NCI-H1092 (cell line): ENCODE results near the gene KLHL40.

Experiments used
- DNase-seq: peaks from one replicate; lab custom pipeline; 2025; lab: John Stamatoyannopoulos, UW

KLHL40 gene

GRCh38 chr3:42725454-42725853, 40.1 kb downstream of the KLHL40 start:
- DNase-seq, result no peak

- DNase-seq, result no peak
Observed at GRCh38 chr3:42728056-42728455, 42.7 kb downstream of the KLHL40 start.

- DNase-seq, result no peak
Observed at GRCh38 chr3:42728668-42729364, 43.5 kb downstream of the KLHL40 start.

- no peak for DNase-seq
Observed at GRCh38 chr3:42729404-42730145, 44.2 kb downstream of the KLHL40 start.

DNA sequence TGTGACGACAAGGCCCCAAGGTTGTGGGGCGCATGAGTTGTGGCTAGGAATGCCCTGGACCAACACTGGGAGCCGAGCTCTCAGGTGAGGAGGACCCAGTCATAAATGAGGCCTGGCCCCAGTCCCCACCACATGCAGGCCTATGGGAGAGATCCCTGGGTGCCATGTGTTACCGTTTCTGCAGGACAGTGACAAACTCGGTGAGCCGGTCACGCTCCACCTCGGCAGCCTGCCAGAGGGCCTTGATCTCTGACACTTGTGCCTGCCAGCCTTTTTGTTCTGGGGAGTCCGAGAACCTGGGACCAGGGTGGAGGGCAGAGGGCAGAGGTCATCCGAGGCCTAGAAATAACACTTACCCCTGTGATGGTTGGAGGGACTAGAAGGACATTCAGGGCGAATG, 45.0 kb downstream of the KLHL40 start:
- no peak for DNase-seq

DNA sequence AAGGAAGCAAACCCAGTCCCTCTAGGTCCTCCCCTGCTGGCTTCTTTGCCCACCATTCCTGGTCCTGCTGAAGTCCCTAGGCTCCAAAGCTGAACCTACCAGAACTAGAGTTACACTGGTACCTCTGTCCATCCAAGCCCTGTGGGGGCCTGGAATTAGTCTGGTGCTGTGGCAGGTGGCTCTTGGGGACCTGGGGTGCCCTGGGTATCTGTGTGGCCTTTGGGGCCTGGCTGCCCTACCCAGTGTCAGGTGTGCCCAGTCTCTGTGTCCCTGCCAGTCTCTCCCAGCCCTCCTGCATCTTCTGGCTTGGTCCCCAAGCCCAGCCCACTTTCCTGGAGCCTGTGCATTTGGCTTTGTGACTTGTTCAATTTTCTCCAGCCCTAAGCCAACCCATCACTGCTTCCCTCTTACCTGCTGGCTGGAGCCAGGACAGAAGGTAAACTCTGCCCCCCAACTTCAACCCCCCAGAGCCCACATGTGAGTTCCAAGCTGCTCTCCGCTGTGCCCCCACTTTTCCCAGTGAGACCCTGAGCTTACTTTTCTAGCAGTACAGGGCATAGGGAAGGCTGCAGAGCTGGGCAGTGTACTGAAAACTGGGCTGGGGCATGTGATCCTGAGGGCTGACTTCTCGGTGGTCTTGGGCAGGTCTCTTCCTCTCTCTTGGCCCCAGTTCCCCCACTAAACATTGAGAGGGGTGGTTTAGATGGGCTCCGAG, 45.5 kb downstream of the KLHL40 start:
- no peak for DNase-seq

DNA sequence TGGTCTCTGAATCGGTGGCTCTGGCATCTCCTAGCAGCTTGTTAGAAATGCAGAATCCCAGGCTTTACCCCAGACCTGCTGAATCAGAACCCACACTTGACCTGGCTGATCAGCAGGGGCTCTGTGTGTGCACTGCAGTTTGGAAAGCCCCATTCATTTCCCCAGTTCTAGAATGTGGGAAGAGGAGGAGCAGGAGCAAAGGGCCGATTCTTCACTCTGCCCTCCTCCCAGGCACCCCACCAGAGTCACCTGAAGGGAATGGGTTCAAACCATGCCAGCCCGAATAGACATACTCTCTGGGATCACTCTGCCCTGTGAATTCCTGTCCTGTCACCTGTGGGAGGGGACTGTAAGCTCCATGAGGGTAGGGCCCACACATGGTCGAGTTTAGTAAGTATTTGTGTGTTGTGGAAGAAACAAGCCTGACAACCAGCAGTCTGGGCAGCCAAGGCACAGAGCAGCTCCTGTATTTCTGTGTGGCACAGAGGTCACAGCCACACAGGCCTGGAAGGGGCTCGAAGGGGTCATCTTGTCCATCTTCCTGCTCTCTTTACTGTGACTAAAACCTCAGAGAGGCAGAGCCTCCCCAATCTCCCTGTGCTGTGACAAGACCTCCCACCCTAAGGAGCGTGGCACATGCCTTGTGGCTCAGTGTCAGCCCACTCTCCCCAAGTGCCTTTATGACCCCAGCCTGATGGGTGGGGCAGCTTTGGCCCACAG, 46.3 kb downstream of the KLHL40 start:
- no peak for DNase-seq

DNA sequence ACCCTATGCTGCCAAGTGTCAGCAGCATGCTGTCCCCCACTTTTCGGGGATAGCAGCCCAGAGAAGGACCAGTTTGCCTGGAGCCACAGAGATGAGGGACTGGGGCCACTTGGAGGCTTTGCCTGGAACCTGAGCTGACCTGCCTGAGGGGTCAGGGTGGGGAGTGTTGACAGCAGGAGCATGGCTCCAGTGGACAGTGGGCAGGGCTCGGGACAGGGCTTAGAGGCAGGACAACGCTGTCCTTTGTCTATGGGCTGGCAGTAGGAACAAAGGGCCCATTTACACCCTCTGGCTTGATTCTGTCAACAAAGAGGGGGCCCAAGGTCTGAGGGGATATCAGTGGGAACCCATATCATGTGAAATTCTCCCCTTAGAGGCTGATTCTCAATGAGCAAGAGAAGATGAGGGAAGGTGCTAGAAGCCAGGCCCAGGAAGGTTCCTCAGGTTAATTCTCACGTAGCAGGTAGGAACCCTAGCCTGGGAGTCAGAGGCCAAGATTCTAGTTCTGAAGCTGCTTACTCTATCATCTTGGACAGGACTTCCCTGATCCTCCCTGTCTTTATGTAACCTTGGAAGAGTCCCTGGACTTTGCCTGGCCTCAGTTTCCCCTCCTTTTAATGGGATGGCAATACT, 47.0 kb downstream of the KLHL40 start:
- DNase-seq, result no peak

DNA sequence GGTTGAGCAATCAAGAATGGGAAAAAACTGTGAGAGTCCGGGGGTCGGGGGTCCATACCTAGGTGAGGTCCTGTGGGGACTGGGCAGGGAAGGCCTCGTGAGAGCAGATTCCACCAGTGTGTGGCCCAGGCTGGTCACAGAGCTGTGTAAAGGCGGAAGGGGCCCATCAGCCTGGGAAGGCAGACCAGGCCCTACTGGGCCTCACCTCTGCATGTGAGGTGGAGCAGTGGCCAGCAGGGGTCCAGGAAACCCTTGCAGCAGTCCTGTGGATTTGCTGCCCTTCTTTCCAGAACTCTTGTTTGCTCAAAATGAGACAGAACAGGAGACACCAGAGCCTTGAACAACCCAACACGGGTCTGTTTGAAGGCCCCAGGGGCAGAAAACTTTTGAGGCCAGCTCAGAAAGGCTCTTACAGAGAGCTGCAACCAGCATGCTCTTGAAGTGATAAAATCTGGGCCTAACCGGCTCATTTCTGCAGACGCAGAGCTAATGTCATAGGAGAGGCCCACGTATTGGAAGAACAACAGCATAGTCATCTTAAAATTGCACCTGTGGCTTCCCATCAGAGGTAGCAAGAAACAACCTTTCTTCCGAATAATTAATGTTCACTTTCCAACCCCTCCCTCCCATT, 47.6 kb downstream of the KLHL40 start:
- no peak for DNase-seq

DNA sequence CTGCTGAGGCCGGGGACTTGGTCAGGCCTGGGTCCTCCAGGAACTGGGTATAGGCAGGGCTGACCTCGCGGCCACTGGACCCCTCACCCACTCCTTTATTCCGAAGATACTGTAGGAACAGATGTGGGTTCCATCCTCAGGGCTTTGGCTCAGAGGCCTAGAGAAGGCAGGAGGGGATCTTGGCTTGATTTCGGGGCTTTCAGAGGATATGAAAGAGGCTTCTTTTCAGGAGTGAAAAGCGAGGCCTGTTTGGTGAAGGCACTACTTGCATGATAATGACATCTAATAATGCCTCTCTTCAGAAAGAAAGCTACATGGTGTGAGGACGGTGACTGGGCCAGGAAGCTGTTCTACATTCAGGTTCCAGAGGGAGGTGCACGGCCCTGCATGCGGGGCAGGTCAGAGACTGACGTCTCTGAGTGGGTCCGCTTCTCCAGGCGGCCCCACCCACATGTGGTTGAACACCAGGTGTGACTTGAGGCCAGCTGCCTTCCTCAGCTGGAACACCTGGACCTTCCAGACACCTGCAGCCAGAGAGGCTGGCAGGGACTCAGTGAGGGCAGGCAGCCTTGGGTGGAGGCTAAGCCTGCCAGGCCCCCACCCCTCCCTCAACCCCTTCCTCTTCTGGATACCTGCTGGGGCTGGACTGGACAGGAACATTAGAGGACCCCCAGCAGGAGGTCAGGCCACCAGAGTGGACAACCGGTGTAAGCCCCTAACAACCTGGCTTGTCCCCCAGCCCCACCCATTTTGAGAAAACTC, 48.3 kb downstream of the KLHL40 start:
- DNase-seq, result no peak

DNA sequence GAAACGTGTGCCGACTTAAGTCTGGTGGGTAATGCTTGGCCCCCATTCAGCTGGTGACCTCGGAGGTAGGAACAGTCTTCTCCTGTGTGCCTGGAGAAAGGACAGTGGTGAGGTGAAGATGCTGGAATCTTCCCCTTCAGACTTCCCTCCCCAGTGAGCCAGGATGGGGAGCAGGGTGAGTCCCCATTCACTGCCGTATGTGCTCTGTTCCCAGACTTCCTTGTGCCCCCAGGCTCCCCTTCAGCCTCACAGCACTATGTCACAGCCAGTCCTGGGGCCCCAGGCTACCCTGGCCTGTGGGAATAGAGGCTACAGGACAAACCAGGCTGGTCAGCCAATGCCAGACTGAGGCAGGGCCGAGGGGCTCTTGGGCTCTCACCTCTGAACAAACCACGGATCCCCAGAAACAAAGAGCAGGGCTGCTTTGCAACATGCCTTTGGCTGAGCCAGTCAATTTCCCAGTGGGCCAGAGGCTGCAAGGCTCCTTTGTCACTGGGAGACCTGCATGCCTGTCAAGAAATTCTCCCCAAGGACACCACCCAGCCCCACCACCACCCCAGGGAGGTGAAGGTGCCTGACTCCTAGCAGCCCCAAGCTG, 49.0 kb downstream of the KLHL40 start:
- no peak for DNase-seq

- no peak for DNase-seq
Observed at GRCh38 chr3:42735019-42735418, 49.7 kb downstream of the KLHL40 start.

GRCh38 chr3:42735615-42736014, 50.3 kb downstream of the KLHL40 start:
- no peak for DNase-seq

DNA sequence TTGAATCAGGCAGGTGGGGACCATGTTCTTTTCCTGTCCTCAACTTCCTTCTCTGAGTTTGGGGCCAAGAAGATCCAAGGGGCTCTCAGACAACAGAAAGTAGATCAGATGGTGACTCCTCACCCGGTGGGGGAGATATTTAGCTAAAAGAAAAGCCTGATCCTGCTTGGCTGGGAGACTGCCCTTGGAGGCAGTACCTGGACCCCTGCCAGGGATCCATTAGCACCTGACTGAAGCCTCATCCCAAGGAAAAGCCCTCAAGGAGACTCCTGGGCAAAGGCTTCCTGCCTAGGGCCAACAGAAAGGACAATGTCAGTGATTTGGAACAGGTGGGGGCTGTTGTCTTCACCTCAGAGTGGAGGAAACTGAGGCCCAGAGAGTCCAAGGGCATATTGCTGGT, 50.7 kb downstream of the KLHL40 start:
- no peak for DNase-seq

DNA sequence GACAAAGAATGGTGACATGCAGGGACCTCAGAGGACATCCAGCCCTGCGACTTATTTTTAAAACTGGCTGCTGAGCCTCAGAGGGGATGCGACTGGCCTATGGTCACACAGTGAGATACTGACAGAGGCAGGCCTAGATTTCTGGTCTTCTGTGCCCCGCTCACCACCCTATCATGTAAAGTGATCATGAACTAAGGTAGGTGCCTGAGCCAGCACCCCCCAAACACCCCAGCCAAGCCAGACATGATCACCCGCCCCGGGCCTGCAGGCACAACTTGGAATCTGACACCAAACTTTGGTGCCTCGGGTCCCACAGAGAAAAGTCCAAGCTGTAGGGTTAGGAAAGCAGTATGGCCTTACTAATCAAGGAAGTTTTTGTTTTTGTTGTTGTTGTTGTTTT, 51.2 kb downstream of the KLHL40 start:
- DNase-seq, result no peak

DNA sequence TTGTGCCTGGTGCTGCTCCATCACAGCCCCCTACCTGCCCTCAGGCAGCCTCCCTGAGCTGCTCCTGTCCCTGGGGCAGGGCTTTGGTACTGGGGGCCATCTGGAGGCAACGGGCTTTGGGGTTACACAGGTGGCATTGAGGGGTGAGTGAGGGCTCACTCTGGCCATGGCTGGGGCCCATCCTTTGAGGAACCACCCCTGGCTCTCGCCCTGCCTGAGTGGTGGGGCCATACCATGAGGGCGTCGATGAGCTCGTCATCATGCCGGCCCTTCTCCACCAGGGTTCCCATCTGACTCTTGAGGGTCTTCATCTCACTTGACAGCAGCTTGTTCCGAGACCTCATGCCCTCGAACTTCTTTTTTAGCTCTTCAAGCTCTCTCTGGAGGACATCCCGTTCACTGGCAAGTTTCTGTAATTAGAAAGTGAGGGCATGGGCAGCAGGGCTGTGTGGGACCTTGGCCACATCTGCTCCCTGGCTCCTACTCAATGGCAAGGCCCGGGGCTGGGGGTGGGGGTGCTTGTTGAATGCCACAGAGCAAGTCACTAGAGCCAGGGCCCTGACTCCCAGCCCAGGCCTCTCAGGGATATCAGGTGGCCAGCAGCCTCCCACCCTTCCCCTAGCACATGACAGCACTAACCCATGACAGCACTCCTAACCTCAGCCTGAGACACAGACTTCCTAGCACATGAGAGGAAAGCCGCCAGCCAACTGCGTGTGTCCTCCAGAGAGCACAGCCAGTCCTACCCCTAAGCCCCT, 54.2 kb downstream of the KLHL40 start:
- no peak for DNase-seq

GRCh38 chr3:42741796-42742195, 56.5 kb downstream of the KLHL40 start:
- no peak for DNase-seq
